Inferior parietal cortex (tissue), 1 donor: Measurements from ENCODE around the gene SERPINB6.
"Not testable (repeated sequence)": the region's sequence is repeated elsewhere in the genome, so short reads cannot be mapped to it uniquely, and the experiment has no call there.

Source experiments
- DNase-seq: peaks from one replicate; pipeline ENCODE4 v3.0.0-alpha.2; 2016; ENCODE audit errors: extremely low spot score

The SERPINB6 gene

DNA sequence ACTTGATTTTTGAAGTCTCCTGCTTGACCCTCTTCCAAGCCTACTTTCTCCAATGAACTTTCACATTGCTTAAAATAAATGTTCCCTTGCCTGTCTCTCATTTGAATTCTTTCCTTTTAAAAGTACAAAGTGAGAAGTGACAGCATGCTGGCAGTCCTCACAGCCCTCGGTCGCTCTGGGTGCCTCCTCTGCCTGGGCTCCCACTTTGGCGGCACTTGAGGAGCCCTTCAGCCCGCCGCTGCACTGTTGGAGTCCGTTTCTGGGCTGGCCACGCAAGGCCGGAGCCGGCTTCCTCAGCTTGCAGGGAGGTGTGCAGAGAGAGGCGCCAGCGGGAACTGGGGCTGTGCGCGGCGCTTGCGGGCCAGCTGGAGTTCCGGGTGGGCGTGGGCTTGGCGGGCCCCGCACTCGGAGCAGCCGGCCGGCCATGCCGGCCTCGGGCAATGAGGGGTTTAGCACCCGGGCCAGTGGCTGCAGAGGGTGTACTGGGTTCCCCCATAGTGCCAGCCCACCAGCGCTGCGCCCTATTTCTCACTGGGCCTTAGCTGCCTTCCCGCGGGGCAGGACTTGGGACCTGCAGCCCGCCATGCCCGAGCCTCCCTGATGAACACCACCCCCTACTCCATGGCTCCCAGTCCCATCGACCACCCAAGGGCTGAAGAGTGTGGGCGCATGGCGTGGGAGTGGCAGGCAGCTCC is 31.9 kb downstream of the SERPINB6 start:
- DNase-seq = no peak

- no peak for DNase-seq
Observed at GRCh38 chr6:2938632-2939083, 32.7 kb downstream of the SERPINB6 start.

DNA sequence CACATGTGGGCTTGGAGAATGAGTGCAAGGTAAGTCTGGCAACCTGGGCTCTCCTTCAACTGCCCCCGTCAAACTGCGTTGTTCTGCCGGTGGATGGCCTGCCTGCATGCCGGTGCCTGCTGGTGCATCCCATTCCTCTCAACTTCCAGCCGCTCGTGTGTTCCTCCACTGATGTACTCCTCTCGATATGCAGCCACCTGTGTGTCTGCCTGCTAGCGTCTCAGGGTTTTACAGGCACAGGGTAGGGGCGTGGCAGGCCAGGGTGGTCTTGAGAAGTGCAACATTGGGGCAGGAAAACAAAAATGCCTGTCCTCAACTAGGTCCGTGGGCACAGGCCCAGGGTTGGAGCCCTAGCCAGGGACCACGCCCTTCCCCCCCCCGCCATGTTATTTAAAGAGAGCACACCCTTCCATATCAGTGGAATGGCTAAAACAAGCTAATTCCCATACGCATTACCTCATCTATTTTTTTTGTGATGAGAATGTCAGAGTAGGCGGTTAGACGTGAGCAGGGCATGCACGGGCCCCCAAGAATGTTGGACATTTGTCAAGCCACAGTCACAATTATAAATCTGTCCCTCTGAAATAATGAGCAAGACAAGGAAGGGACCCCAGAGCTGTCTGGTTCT is 33.2 kb downstream of the SERPINB6 start:
- DNase-seq = no peak

DNA sequence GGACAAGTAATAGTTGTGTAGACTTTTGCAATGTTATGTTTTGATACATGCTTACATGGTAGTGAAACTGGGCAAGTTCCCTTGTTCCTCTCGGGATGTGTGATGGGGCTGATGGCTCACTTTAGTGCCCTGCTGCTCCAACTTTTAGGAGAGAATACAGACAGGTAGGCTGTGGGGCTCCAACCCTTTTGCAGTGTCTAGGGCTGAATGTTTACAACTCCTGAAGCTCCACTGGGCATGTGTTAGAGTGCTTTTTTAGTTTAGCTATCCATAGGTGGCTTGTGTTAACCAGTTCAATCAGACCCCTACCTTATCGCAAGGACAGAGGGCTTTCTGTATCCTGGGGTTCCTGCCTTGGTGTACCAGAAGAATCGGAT is 33.8 kb downstream of the SERPINB6 start:
- DNase-seq = no peak

- DNase-seq = no peak
Observed at GRCh38 chr6:2935566-2936291, 35.6 kb downstream of the SERPINB6 start.

DNA sequence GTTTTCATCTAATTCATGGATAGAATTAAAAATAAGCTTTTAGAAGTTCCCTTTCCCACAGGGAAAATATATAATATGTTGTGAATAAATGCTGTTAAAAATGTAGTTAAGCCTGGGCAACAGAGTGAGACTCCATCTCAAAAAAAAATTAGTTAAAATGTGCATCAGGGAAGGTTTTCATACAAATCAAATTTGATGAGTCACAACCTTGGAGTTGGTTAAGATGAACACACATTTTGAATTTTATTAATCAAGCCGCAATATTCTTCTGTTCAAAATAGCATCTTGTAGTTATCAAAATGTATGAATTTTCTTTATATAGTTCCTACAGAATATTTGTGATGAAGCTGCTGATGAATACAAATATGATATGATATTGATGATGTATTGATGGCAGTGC is 37.3 kb downstream of the SERPINB6 start:
- DNase-seq = no peak

- DNase-seq = not testable (repeated sequence)
Observed at GRCh38 chr6:2932911-2933310, 38.5 kb downstream of the SERPINB6 start.

- DNase-seq = peak; percentile 94
Observed at GRCh38 chr6:2931970-2932748, 39.2 kb downstream of the SERPINB6 start.

DNA sequence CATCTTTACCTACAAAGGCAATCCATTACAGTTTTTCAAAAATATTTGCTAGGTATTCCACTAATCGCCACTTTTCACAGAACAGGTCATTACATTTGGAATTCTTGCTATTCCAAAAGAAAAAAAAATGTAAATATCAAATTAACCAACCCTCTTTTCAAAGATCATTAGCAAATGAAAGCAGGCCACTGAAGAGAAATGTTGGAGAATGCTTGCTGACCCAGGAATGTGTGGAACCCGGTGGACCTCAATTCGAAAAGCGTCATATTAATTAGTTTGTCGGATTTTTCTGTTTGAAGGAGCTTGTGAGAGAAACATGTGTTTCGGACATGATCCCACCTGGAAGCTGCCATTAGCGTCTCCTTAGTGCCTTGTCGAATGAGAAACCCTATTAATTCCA is 40.3 kb downstream of the SERPINB6 start:
- DNase-seq = no peak

GRCh38 chr6:2927931-2928330 is 43.4 kb downstream of the SERPINB6 start:
- not testable (repeated sequence) for DNase-seq

DNA sequence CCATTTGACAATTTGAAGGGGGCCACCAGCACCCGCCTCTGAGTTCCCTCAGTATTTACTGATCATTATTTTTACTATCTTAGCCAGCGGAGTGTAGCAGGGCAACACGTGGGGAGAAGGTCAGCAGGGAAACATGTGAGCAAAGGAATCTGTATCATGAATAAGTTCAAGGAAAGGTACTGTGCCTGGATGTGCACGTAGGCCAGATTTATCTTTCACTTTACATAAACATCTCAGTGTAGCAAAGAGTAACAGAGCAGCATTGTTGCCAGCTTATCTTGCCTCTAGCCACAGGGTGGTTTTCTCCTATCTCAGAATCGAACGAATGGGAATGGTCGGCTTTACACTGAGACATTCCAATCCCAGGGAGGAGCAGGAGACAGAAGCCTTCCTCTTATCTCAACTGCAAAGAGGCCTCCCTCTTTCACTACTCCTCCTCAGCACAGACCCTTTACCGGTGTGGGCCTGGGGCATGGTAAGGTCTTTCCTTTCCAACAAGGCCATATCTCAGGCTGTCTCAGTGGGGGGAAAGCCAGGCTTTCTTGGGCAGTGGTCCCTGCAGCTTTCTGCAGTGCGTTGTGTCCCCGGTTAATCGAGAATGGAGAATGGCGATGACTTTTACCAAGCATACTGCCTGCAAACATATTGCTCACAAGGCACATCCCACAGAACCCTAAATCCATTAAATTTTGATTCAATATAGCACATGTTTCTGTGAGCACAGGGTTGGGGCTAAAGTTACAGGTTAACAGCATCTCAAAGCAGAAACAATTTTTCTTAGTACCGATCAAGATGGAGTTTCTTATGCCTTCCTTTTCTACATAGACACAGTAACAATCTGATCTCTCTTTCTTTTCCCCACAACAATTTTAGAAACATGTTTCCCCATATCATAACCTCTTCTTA is 45.3 kb downstream of the SERPINB6 start:
- not testable (repeated sequence) for DNase-seq

- no peak for DNase-seq
Observed at GRCh38 chr6:2921520-2922115, 49.7 kb downstream of the SERPINB6 start.

- DNase-seq = no peak
Observed at GRCh38 chr6:2920671-2921112, 50.7 kb downstream of the SERPINB6 start.

DNA sequence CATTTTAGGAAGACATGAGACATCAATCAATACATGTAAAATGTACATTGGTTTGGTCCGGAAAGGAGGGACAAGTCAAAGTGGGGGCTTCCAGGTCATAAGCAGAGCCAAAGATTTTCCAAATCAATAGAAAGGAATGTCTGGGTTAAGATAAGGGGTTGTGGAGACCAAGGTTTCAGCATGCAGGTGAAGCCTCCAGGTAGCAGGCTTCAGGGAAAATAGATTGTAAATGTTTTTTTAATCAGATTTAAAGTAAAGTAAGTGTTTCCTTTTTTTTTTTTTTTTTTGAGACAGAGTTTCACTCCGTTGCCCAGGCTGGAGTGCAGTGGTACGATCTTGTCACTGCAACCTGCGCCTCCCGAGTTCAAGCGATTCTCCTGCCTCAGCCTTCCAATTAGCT is 51.5 kb downstream of the SERPINB6 start:
- no peak for DNase-seq

DNA sequence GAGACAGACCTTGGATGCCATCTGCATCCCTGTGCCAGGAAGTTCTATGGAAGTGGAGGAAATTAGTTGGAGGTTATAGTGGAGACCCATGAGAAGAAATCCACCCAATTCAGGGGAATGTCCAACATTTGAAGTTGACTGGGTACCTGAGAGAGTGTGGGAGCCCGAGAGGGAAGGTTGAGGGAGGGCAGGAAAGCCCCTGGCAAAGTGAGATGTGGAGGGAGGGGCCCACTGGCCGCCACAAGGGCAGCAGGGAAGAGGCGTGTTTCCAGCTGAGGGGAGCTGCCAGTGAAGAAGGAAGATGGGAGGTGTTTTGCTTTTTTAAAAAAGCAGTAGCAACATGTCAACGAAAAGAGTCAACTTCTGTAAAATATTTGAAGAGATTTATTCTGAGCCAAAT is 52.0 kb downstream of the SERPINB6 start:
- no peak for DNase-seq

- no peak for DNase-seq
Observed at GRCh38 chr6:2918936-2919335, 52.4 kb downstream of the SERPINB6 start.

DNA sequence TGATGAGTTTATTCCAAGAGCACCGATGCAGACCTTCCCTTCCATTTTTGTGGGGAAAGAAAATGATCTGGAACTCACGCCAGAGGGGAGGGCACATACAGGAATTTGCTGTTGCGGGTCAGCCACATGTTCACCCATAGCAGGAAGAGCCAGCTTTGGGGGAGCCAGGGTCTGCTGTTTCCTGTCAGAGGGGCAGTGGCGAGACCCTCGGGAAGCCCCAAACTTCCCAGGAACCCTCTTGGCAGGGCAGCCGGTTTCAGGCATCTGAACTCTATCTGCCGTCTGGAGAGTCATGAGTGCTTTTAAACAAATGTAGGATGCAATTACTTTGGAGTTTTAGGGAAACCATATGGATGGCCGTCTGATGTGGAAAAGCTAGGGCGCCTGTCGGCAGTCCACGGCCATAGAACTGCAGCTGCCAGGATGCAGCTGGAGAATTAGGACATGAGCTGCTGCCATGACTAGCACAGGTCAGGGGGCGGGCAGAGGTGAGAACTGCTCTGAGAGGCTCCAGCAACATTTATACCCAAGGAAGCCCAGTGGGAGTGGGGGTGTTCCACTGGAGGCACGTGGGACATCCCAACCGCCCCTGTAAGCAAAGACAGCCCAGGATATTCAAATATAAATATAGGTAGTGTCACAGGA is 53.4 kb downstream of the SERPINB6 start:
- DNase-seq = no peak

DNA sequence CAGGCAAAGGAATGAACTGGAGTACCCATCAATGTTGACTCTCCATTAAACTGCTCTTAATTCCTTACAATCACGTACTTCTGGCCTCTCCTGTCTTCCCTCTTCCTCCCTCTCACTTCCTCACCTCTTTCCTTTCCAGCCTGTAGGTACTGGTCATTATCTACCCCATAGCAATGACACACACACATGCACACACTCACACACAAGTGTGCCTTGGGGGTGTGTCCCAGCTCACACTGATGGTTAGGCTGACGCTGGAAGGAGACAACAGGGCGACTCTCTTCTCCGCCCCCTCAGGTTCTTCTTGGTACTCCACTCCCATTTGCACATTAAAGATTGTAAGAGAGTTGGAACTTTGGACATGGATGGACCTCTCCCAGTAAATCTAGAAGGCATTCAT is 54.3 kb downstream of the SERPINB6 start:
- DNase-seq = no peak

GRCh38 chr6:2916158-2916925 is 55.0 kb downstream of the SERPINB6 start:
- DNase-seq = peak; percentile 79
